ENCODE data around the gene CPAMD8. TPM values are rescaled to one million over a fixed set of nuclear protein-coding genes. Genes with fewer than 3 reads are reported as not detected.

CPAMD8 gene
- total RNA-seq, 2 donors from 2014 or later, result 134 to 216 TPM

DNA sequence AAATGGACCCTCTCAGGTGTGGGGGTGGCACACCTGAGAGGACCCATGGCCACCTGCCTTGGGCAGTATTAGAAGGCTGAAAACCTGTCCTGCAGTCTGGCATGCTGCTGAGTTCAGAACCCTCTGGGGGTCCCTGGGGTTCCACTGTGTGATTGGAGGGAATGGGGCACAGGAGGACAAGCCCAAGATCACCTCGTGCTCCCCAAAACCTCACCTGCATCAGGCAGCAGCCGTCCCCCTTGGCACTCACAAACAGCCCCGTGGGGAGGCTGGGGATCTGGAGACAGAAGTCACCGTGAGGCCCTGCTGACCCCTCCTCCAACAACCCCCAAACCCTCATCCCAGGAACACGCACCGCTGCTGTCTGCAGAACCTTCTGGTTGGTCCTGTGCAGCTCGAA, 123.3 kb downstream of the CPAMD8 start:
- DNase-seq (ENCODE audit: low spot score), result no peak
- Histone ChIP-seq H3K27ac (no peak overlapping the region), H3K36me3 (no peaks in the 10 kb centered on the region), H3K27me3 (replicated peaks; ENCODE audit: insufficient read depth) (no peaks in the 10 kb centered on the region), H3K4me1 (replicated peaks) (no peaks in the 10 kb centered on the region), H3K4me3 (no peak overlapping the region), H3K9me3 (no peaks in the 10 kb centered on the region)
- intact Hi-C loops (cut with DNase I), result no loop called here
- TF ChIP-seq POLR2A (IDR thresholded peaks at IDR 0.05) (no peak), POLR2AphosphoS5 (IDR thresholded peaks at IDR 0.05) (no peak)
- TF ChIP-seq, protein P1, sequence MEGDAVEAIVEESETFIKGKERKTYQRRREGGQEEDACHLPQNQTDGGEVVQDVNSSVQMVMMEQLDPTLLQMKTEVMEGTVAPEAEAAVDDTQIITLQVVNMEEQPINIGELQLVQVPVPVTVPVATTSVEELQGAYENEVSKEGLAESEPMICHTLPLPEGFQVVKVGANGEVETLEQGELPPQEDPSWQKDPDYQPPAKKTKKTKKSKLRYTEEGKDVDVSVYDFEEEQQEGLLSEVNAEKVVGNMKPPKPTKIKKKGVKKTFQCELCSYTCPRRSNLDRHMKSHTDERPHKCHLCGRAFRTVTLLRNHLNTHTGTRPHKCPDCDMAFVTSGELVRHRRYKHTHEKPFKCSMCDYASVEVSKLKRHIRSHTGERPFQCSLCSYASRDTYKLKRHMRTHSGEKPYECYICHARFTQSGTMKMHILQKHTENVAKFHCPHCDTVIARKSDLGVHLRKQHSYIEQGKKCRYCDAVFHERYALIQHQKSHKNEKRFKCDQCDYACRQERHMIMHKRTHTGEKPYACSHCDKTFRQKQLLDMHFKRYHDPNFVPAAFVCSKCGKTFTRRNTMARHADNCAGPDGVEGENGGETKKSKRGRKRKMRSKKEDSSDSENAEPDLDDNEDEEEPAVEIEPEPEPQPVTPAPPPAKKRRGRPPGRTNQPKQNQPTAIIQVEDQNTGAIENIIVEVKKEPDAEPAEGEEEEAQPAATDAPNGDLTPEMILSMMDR (IDR thresholded peaks at IDR 0.05), result no peak
- 93% methylated on average over 7 of the region's 7 CpGs for WGBS

DNA sequence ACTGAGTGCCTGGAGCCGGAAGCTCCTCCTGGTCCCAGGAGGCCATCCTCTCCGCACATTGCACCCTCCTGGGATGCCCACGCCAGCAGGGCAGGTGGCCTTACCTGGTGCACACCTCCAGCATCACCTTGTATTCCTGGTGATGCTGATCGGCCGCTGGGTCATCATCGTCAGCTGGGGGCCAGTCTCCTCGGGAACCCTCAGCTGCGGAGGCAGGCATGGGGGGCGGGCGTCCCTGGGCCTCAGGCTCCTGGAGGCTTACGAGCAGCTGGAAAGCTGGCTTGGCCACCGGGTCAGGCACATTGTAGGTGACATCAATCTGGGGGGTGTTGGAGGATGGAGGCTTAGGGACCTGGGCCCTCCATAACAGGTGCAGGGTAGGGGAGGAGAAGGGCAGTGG, 124.1 kb downstream of the CPAMD8 start:
- DNase-seq (ENCODE audit: low spot score), result no peak
- TF ChIP-seq, protein P1 (IDR thresholded peaks at IDR 0.05), result no peak
- TF ChIP-seq POLR2AphosphoS5 (IDR thresholded peaks at IDR 0.05) (no peak), POLR2A (IDR thresholded peaks at IDR 0.05) (no peak)
- Histone ChIP-seq H3K27ac (no peak overlapping the region), H3K36me3 (no peaks in the 10 kb centered on the region), H3K4me3 (no peak overlapping the region), H3K27me3 (replicated peaks; ENCODE audit: insufficient read depth) (no peaks in the 10 kb centered on the region), H3K4me1 (replicated peaks) (no peaks in the 10 kb centered on the region), H3K9me3 (no peaks in the 10 kb centered on the region)
- 93% methylated on average over 12 of the region's 12 CpGs for WGBS
- intact Hi-C loops (cut with DNase I), result no loop called here

DNA sequence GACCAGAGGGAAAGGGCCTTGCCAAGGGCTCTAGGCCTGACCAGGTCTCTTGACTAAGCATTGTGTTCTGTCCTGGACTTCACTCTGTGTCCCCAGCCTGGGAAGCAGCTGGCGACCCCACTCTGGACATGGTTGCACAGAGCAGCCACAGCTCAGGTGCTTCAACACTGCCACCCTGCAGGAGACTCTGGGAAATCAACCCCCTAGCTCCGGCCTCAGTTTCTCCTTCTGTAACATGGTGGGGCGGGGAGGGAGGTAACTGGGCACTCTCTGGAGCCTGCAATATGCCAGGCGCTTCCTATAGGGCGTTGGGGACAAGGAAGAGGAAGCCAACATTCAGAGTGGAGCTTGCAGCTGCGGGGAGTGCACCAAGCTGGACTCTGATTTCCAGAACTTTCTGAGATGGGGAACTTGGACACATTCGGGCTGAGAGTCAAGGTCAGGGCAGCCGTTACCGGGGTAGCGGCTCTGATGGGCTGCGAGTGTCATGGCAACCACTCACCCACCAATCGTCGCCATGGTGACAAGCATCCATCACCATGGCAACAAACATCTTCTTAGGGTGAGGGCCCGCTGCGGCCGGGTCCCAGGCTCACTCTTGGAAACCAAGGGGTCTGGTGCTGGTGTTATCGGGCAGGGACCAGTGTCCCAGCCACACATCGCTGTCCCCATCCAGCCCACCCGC, 125.0 kb downstream of the CPAMD8 start:
- intact Hi-C loops (cut with DNase I), result no loop called here

DNA sequence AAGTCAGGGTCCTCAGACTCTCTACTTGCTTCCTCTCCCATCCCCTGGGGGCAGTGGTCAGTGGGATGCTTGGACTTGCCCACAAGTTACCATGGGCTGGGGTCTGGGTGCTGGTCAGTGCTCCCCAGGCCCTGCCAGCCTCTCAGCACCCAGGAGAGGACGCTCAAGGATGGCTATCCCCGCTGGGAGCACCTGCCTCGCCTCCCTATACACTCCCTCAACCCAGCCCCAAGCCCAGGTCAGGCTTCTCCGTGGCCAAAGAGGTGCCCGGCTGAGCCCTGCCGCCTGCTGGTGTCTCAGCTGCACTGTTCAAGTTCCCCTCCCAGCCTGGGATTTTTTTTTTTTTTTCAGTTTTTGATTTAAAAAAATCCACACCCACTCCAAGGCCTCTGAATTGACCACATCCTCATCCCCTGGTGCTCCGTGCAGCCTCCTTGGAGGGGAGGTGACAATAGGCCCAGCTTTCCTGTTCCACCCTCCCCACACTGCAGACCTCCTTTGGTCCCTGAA, 127.0 kb downstream of the CPAMD8 start:
- WGBS, result 61% methylated on average over 7 of the region's 7 CpGs
- Histone ChIP-seq H3K4me3 (no peak overlapping the region), H3K36me3 (no peaks in the 10 kb centered on the region), H3K9me3 (no peaks in the 10 kb centered on the region), H3K27ac (no peak overlapping the region), H3K4me1 (replicated peaks) (no peaks in the 10 kb centered on the region), H3K27me3 (replicated peaks; ENCODE audit: insufficient read depth) (no peaks in the 10 kb centered on the region)
- DNase-seq (ENCODE audit: low spot score), result no peak
- TF ChIP-seq POLR2AphosphoS5 (IDR thresholded peaks at IDR 0.05) (no peak), POLR2A (IDR thresholded peaks at IDR 0.05) (no peak)
- TF ChIP-seq, protein P1 (IDR thresholded peaks at IDR 0.05), result no peak
- intact Hi-C loops (cut with DNase I), result loop anchor here (5.0 kb wide), 1 partner anchor 72 kb away; the partner anchor contains the start of gene SIN3B

More for the DNA sequence above, 125.0 kb downstream of the CPAMD8 start:
- H3K4me3 ChIP-seq, result no peak overlapping the region
- DNase-seq (ENCODE audit: low spot score), result no peak
- WGBS, result 93% methylated on average over 19 of the region's 19 CpGs
- no peaks in the 10 kb centered on the region for H3K36me3 ChIP-seq
- H3K27ac ChIP-seq, result no peak overlapping the region
- H3K4me1 ChIP-seq (replicated peaks), result no peaks in the 10 kb centered on the region
- TF ChIP-seq, protein P1 (IDR thresholded peaks at IDR 0.05), result no peak
- TF ChIP-seq POLR2A (IDR thresholded peaks at IDR 0.05) (no peak), POLR2AphosphoS5 (IDR thresholded peaks at IDR 0.05) (no peak)
- H3K9me3 ChIP-seq, result no peaks in the 10 kb centered on the region
- no peaks in the 10 kb centered on the region for H3K27me3 ChIP-seq (replicated peaks; ENCODE audit: insufficient read depth)
